K562 (cell line): ENCODE measurements around the gene SND1. TPM values are rescaled to one million over a fixed set of nuclear protein-coding genes. Genes with fewer than 3 reads are reported as not detected.

Experiments
- ATAC-seq: fragments of 200-7000 bp; cut with Tn5 transposase; 3 replicates; pipeline ENCODE4 v1.9.1; 2020; ENCODE audit warnings: moderate library complexity
- BruUV-seq: library from RNA; stranded (reverse); fragments of 400-500 nt; replicated peaks from 2 replicates; lab custom pipeline; 2021; lab: Mats Ljungman, UMichigan
- CTCF ChIA-PET: fragments of 300-600 bp; formaldehyde crosslinking; extraction: SDS; loops from one replicate; lab custom pipeline; 2021; ENCODE audit warnings: low intra/inter-chr PET ratio; lab: Yijun Ruan, JAX
- POLR2A ChIA-PET: fragments of 300-600, 350-650 bp; sonication (Branson Sonifier 250); formaldehyde crosslinking; extraction: SDS; loops from one replicate; lab custom pipeline; 2021; ENCODE audit warnings: antibody characterized with exemption, inconsistent platforms; lab: Yijun Ruan, JAX
- DNase-seq, 4 experiments: peaks; one replicate each; pipeline versions ENCODE4 v3.0.0 to v3.0.0-alpha.2; 2011 to 2018; ENCODE audit warnings: low spot score in 3 of 4, mixed read lengths in 3 of 4; ENCODE audit errors: extremely low read depth in 1 of 4
- FAIRE-seq: peaks from 2 replicates; lab custom pipeline; 2011; peaks lifted over from hg19 to GRCh38; lab: Jason Lieb, UNC
- H2AFZ ChIP-seq: 2 replicates; pipeline ENCODE4 v1.6.0; 2011; ENCODE audit warnings: low read depth, low read length, control low read depth, inconsistent platforms
- H3K27ac ChIP-seq: fragments of 200-600 bp; 3 replicates; pipeline ENCODE4 v1.8.0; 2011; ENCODE audit warnings: low read depth, mild to moderate bottlenecking, control low read depth, inconsistent platforms, low read length, moderate library complexity, mixed read lengths; ENCODE audit errors: extremely low read depth
- H3K27me3 ChIP-seq, 2 experiments: fragments of 300-600 bp in 1 of 2; 2 replicates in 1 of 2; 3 replicates in 1 of 2; pipeline versions ENCODE4 v1.6.0 to v1.8.0; 2011; ENCODE audit warnings: inconsistent platforms in 2 of 2, low read length in 2 of 2, mild to moderate bottlenecking in 1 of 2, mixed read lengths in 1 of 2, moderate library complexity in 1 of 2; ENCODE audit not compliant: control insufficient read depth in 2 of 2, insufficient read depth in 2 of 2
- H3K36me3 ChIP-seq: fragments of 300-600 bp; 3 replicates; pipeline ENCODE4 v1.8.0; 2011; ENCODE audit warnings: mild to moderate bottlenecking, low read length, inconsistent platforms; ENCODE audit not compliant: control insufficient read depth, insufficient read depth
- H3K4me1 ChIP-seq, 2 experiments: fragments of 200-600 bp in 1 of 2; replicated peaks in 1 of 2; 2 replicates in 1 of 2; 3 replicates in 1 of 2; pipeline versions ENCODE4 v1.5.1 to v1.8.0; 2011; ENCODE audit warnings: inconsistent platforms in 2 of 2, low read length in 2 of 2, mild to moderate bottlenecking in 1 of 2, mixed read lengths in 1 of 2, moderate library complexity in 1 of 2; ENCODE audit not compliant: control insufficient read depth in 2 of 2, insufficient read depth in 2 of 2
- H3K4me2 ChIP-seq: 2 replicates; pipeline ENCODE4 v1.6.1; 2011; ENCODE audit warnings: low read length, control low read depth, inconsistent platforms, mixed read lengths; ENCODE audit not compliant: insufficient read depth
- H3K4me3 ChIP-seq: fragments of 200-600 bp; sonication (generic), shearing (Covaris generic); 2 replicates; pipeline ENCODE4 v1.5.1; 2016; ENCODE audit warnings: control low read depth, inconsistent platforms
- H3K79me2 ChIP-seq: fragments of 200-600 bp; 3 replicates; pipeline ENCODE4 v1.8.0; 2011; ENCODE audit warnings: low read length, inconsistent platforms; ENCODE audit not compliant: control insufficient read depth, insufficient read depth
- H3K9ac ChIP-seq, 2 experiments: 2 replicates each; pipeline versions ENCODE4 v1.6.0 to v1.6.1; 2011; ENCODE audit warnings: low read depth in 2 of 2, low read length in 2 of 2, control low read depth in 1 of 2, inconsistent platforms in 1 of 2, mild to moderate bottlenecking in 1 of 2, mixed read lengths in 1 of 2; ENCODE audit not compliant: insufficient read depth in 1 of 2
- H3K9me1 ChIP-seq: one replicate; pipeline ENCODE4 v1.6.0; 2011; ENCODE audit warnings: inconsistent platforms, mild to moderate bottlenecking, low read length, moderate library complexity; ENCODE audit not compliant: control insufficient read depth, insufficient read depth
- H3K9me3 ChIP-seq: replicated peaks from 2 replicates; pipeline ENCODE4 v1.5.1; 2011; ENCODE audit warnings: low read depth, low read length, inconsistent platforms; ENCODE audit not compliant: control insufficient read depth, insufficient read depth
- H4K20me1 ChIP-seq: replicated peaks from 2 replicates; pipeline ENCODE4 v1.6.1; 2011; ENCODE audit warnings: low read length, inconsistent platforms, mixed read lengths; ENCODE audit not compliant: control insufficient read depth, insufficient read depth
- E2F3 ChIP-seq: fragments of 250-450 bp; sonication (Bioruptor Pico); IDR thresholded peaks from 2 replicates; pipeline ENCODE4 v1.4.0; 2020; ENCODE audit warnings: mild to moderate bottlenecking
- EZH2 ChIP-seq: IDR thresholded peaks from 2 replicates; pipeline ENCODE4 v1.6.1; 2012; ENCODE audit warnings: low read depth, mild to moderate bottlenecking, inconsistent platforms, low read length, borderline replicate concordance
- HOXB6 ChIP-seq: fragments of 250-450 bp; sonication (Bioruptor Pico); IDR thresholded peaks from 2 replicates; pipeline ENCODE4 v1.5.1; 2022; ENCODE audit warnings: mild to moderate bottlenecking, borderline replicate concordance
- SP1 ChIP-seq: sonication (generic); formaldehyde crosslinking; IDR thresholded peaks from 2 replicates; pipeline ENCODE4 v1.8.1; 2022; ENCODE audit warnings: mild to moderate bottlenecking, missing genetic modification reagents
- WHSC1 ChIP-seq: IDR thresholded peaks from one replicate; pipeline ENCODE4 v1.6.1; 2012; ENCODE audit warnings: low read length, control low read depth, inconsistent platforms
- ZNF12 ChIP-seq: sonication (generic); formaldehyde crosslinking; IDR thresholded peaks from 2 replicates; pipeline ENCODE4 v1.4.0; 2020; ENCODE audit warnings: mild to moderate bottlenecking, missing genetic modification reagents
- ZNF583 ChIP-seq: fragments of 250-450 bp; sonication (Bioruptor Pico); IDR thresholded peaks from 2 replicates; pipeline ENCODE4 v1.4.0; 2020
- WGBS: fragments of 100-300 bp; shearing (Covaris generic); methylation state at CpG from one replicate; pipeline ENCODE4 v1.1.6; 2016; ENCODE audit warnings: low coverage, mixed read lengths; ENCODE audit not compliant: insufficient coverage; ENCODE audit errors: missing lambda C conversion rate; 5-methylcytosine and 5-hydroxymethylcytosine counted together
- in situ Hi-C: fragments of 300-500 bp; cut with MboI; formaldehyde crosslinking; loops from 4 replicates; pipeline ENCODE4 v1.15.0; 2018; ENCODE audit warnings: inconsistent platforms, mixed read lengths
- intact Hi-C: fragments of 100-400 bp; cut with micrococcal nuclease; formaldehyde crosslinking; loops from 2 replicates; pipeline ENCODE4 v1.14.2; 2022
- polyA plus RNA-seq, 8 experiments: library from polyadenylated mRNA; depleted of rRNA in 4 of 8; stranded (reverse) in 5 of 8; unstranded in 3 of 8; fragments of >200 nt; fragmentation: Nextera tagmentation in 2 of 8; fragmentation: Illumina TruSeq in 1 of 8; extraction: Ambion mirVana in 2 of 8; extraction: Trizol in 1 of 8; gene quantifications; 2 replicates each; pipeline versions ENCODE4 v1.2.1 to v1.2.3, GENCODE V29; 2011 to 2014; ENCODE audit warnings: inconsistent platforms in 1 of 8, missing spikeins in 1 of 8
- total RNA-seq, 7 experiments: library from RNA; depleted of rRNA in 6 of 7; stranded (reverse); fragments of >200 nt in 6 of 7; fragmentation: Illumina TruSeq in 2 of 7; extraction: Trizol in 2 of 7; gene quantifications; 2 replicates each; pipeline versions ENCODE4 v1.2.1 to v1.2.3, GENCODE V29; 2011 to 2021; ENCODE audit warnings: low replicate concordance in 1 of 7

Gene SND1
- total and polyA plus RNA-seq, 9 of the 15 experiments (the other 6 are each of a cell fraction or from before 2014, with no cell fraction given): 46.5 to 307 (median 191) TPM

DNA sequence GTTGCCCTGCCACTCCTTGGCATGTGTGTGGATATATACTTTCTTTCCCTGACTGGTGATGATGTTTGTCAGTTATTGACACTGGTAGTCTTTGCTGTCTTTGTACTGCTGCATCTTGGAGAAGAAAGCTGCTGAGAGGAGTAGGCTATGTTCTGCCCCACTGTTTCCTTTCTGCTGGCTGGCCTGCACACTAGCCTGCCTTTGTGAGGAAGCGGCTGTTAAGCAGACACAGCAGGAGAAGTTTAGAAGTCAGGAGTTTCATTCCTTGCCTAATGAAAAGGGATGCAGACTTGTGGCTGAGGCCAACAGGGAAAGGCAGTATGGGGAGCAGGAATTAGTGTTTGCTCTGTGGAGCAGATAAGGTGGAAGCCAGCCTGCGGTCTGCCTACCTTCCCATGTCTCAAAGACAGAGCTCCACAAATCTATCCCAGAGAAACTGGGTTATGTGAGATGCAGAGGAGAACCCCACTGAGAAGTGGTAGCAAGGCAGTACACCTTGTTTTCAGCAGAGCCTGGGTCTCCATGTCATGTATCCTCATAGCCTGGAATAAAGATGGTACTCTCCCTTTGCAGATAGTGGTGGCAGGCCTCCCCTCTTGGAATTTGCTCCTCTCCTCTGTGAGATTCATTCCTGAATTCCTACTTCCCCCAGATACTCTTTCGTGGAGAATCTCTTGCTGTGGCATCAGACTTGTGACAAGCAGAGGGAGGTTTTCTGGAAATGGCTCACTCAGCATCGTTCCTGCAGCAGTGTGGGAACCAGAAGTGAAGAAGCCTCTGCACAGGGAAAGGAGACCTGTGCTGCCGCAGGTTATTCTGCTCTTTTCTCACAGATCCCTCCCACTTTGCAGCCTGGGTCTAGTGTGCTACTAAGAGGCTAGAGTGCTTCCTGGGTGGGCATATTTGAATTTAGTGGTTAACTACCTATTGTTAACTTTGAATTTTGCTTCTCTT is 249.0 kb downstream of the SND1 start:
- intact Hi-C loops (no loop called here), in situ Hi-C loops (no loop called here)
- Histone ChIP-seq H3K4me2 (no peak overlapping the region), H4K20me1 (peaks cover 27% of the 10 kb centered on the region), H3K9me3 (no peaks in the 10 kb centered on the region), H3K79me2 (peaks cover 69% of the 10 kb centered on the region), H3K27me3 (no peaks in the 10 kb centered on the region), H3K27ac (no peak overlapping the region), H3K9ac (no peak overlapping the region; a peak in 1 of 4 replicates), H2AFZ (no peak overlapping the region), H3K4me1 (peaks cover 12 to 37% of the 10 kb centered on the region in 2 experiments), H3K9me1 (peaks cover 18% of the 10 kb centered on the region), H3K4me3 (no peak overlapping the region), H3K36me3 (peaks cover 73% of the 10 kb centered on the region)
- no TSS peak for BruUV-seq
- CTCF ChIA-PET: no interaction called here
- no peak for DNase-seq
- ATAC-seq: peak; percentile 33
- POLR2A ChIA-PET: interaction anchor here (1.0 to 1.3 kb wide), 3 partner anchors 10 to 20 kb away, joined by 3 to 4 read pairs (median 4); no protein-coding TSS in a partner anchor
- whole genome bisulfite sequencing: 75% methylated on average over 5 of the region's 5 CpGs
- FAIRE-seq: no peak
- TF ChIP-seq SP1 (CRISPR knock-in tag) (0 out of 2 replicates have a peak, but pooled peaks have one; percentile 26), E2F3 (CRISPR knock-in tag) (0 out of 2 replicates have a peak, but pooled peaks have one; percentile 37), EZH2 (no peak), ZNF12 (CRISPR knock-in tag) (peak; percentile 69; the same call in 1 of the 2 replicates), HOXB6 (CRISPR knock-in tag) (no peak), WHSC1 (peak; percentile 36), ZNF583 (0 out of 2 replicates have a peak, but pooled peaks have one; percentile 29)
